NCI-H345 treated with DMSO at 0.1 percent for 48 hours (cell line): ENCODE data around the gene NACC1.
A peak's percentile ranks its signal among the peaks of the same experiment; 100 is the strongest.

Experiments
- DNase-seq: peaks from one replicate; lab custom pipeline; 2025; ENCODE audit not compliant: unreplicated experiment; lab: John Stamatoyannopoulos, UW

NACC1 gene

DNA sequence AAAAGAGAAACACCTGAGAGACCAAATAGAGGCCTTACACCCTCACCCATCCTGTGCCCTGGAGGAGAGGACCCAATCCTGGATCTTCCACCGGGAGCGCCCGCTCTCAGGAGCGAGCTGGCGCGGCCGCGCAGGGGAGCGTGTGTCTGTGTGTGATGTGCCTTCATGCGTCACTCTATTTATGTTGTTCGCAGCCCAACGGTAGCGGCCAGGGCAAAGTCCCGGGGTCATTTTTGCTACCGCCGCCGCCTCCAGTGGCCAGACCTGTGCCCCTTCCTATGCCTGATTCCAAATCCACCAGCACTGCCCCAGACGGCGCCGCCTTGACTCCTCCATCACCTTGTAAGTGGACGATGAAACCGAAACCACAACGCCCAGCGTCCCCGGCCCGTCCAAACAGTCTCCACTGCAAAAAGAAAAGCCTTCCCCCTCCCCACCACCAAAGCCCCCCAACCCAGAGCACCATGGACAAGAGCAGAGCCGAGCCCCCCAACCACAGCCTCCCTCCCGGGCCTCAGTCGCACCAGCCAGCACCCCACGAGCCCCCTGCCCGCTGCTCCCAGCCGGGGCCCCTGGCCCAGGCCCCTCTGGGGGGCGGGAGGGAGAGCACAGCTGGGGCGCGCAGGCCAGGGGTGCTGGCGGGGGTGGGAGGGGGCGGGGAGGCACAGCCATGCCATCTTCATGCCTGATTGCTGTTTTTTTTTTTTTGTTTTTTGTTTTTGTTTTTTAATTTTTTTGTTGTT, 30.1 kb upstream of the NACC1 start:
- DNase-seq = no peak

DNA sequence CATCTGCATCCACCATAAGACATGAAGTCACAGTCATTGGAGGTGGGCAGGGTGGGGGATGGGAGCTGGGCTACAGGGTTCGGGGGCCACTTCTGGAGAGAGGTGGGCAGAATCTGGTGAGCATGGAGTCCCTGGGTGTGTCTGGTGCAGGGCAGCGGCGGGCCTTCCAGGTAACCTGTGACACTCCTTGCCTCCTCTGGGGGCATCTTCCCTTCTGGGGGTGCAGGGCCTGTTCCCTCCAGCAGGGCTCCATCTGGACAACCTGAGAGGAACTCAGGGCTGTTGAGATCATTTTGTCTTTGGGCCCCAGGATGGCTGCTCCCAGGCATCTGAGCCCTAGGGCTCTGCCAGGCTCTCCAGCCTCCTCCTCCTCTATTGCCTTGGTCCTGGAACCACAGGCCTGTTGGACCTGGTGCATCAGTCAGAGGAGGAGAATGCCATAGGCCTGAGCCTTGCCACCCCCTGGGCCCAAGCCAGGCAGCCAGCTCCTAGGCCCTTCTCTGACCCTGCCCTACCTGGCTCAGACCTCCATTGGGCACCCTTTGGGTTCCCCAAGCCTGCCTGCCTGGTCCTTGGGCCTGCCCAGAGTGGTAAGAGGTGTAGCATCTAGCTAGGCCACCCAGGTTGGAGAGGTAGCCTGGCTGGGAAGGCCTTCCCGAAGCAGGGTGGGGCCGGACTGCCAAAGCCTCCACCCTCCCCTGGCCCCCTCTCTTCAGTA, 28.8 kb upstream of the NACC1 start:
- DNase-seq = no peak

DNA sequence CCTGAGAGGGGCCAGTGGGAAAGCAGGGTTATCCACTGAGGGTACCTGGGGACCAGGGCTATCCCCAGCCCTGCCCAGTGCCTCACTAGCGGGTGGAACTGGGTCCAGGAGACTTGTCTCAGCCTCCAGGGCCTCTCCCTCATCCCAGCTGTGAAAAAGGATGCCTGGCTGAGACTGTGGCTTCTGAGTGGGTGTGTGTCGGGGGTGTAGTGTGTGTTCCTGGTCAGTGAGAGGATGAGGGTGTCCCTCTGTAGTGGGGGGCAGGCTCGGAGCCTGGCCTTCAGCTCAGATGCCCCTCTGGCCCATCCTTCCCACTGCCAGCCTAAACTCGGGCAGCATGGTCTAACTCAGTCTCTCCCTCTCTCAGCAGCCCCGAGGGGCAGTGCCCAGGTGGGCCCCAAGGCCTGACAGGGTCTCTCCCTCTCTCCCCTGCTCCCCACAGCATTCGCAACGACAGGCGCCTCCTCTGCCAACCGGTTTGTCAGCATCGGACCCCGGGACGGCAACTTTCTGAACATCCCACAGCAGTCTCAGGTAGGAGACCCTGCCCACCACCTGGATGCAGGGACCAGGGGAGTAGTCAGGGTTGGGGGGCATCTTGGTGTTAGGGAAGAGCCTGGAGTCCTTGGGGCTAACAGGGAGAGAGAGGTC, 28.1 kb upstream of the NACC1 start:
- no peak for DNase-seq

DNA sequence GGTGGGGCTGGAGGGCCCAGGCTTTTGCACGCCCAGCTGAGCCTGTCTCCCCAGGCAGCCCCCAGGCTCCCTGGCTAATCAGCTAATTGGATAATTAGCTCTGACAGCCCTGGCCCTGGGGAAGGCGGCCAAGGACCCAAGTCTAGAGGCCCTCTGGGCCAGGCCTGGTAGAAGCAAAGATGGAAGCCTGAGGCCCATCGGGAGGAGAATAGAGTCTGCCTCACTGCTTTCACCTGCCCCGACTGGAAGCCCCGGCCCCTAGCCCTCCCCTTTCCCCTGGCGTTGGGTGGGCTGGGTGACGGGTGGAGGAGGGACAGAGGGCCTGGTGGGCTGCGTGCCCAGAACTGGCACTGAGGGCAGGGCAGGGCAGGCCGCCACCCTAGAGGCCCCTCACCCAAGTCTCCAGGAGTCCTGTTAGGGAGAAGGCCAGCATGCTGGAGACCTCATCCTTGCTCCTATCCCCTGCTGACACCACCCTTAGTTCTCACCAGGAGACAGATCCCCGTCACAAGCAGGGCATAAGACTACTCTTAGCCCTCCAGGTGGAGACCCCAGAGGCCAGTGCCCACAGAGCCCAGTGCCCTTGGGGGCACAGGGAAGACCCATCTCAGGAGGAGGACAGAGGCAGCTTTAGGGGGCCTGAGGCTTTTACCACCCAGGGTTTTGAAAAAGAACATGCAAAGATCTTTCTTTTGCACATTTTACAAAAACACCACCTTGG, 27.4 kb upstream of the NACC1 start:
- DNase-seq = no peak

DNA sequence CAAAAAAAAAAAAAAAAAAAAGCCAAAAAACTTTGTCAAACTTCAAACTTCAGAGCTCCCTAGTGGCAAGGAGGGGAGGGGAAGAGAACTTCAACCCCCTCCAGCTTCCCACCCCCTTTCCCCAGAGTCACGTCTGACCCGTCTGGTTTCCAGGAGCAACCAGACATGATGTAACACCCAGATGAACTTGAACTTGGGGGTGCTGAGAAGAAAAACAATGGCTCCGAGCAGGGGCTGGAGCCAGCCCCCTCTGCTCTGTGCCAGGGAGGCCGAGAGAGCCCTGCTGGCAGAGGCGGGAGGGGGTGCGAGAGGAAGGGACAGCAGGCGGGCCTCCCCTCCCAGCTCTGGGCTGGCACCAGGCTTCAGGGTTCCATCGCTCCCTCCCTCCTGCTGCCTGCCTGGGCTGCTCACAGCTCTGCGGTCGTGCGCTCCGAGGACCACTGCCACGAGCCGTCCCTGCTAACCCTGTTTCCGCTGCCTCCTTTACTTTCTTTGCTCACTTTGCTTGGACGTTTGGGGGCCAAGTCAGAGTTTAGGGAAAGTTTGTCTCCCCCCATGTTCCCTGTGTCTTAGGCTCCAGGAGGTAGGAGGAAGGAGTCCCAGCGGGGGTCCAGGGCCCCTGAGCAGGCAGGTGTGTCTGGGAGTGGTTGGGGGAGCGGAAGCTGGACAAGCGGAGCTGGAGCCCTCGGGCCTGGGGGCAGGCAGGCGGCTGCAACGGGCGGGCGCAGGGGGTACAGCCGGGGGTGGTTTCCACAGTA, 26.5 kb upstream of the NACC1 start:
- no peak for DNase-seq

DNA sequence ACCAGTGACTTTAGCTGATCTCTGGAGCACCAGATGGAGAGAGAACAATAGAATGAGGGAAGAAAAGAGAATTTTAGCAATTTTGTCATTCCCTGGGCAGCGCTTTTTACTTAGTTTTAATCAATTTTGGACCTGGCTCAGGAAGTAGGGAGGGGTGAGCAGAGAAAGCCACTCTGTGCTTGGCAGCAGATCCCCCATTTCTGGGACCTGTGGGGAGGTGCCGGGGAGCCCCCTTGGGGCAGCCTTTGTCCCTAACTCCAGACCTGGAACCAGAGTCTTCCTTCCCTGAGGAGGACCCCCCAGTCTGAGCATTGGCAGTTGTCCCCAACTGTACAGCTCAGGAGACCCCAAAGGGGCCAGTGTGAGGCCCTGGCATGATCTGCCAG, 25.9 kb upstream of the NACC1 start:
- DNase-seq = no peak

DNA sequence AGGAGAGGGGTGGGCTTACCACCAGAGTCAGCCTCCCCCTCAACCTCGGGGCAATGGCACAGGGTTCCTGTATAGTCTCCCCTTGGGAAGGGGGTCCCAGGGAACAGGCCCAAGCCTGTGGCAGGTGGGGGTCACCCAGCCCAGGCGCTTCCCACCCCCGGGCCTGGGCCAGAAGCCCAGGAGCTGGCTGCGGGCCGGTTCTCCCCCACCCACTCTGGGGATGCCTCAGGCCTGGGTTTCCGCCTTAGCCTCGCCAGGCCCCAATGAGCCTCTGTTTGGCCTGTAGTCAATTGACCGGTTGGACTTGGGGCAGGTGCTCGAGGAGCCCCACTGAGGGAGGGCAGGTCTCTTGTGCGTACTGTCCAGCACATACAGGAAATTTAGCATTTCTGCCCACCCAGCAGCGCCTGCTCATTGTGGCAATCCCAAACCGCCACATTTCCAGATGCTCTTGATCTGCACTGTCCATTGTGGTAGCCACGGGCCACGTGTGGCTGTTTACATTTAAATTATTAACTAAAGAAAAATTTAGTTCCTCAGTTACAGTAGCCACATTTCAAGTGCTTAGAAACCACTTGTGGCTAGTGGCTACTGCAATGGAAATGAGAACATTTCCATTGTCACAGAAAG, 25.3 kb upstream of the NACC1 start:
- no peak for DNase-seq

DNA sequence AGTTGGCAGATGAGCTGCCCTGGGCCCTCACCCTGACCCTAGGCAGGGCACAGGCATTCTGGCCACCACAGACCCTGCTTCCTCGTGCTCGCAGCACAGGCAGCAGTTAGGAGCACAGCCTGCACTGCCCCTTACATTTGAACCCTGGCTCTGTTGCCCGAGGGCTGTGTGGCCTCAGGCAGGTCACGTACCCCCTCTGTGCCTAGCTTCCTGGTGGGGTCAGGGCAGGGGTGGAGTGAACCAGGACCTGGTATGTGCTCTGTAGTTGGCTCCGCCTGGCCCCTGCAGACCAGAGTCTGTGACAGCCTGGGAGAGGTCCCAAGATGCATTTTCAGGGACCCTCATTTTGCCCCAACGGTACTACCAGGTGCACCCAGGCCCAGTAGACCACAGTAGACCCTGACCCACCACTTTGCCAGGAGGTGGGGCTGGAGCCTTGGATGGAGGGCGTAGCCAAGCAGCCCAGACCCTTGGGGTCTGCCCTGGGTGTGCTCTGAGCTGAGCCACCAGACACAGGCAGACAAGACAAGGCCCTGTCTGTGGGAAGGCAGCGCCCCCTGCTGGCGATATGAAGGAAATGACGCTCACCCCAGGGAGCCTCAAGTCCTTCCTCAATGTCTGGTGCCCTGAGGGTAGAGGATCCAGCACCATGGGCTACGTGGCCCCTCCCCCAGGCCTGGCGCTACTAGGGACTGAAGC, 24.5 kb upstream of the NACC1 start:
- DNase-seq = peak; percentile 18

DNA sequence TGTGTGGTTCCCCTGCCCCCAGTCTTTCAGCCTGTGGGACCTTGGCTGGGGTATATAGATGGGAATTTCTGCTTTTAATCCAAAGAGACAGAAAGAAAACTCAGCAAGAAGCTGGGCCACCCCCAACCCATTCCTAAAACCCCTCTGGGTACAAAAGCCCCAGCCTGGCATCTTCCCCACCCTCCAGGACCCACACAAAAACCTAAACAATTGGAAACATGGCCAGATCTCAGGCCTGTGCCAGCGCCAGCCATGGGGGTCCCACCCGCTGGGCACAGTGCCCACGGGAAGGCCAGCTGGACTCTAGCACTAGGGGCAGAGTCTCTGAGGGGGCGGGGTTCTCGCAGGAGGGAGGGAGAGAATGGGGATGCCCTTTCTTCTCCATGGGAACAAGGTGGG, 24.0 kb upstream of the NACC1 start:
- DNase-seq = no peak

DNA sequence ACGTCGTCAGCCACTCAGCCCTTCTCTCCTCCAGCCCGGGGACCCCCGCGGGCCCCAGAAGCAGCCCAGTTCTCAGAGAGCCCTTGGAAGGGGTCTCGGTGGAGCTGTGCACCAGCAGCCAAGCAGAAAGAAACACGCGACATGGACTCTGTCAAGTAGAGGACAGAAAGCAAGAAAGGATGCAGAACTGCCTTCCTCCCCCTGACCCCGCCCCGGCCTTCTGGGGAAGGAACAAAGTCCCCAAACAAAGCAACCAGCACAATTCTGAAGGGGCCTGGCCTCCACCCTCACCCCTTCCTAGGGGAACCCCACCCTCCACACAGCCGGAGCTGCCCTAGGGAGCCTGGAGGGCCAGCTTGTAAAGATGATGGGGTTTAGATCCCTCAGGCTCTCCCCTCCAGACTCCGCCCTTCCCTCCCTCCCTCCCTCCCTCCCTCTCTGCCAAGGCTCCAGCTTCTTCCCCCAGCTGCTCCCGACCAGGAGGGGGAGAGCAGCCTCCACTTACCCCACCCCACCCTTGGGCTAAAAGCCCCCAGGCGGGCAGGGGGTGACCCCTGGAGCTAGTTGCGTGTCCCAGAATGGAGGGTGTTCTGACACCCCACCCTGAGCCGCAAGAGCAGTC, 23.2 kb upstream of the NACC1 start:
- no peak for DNase-seq

DNA sequence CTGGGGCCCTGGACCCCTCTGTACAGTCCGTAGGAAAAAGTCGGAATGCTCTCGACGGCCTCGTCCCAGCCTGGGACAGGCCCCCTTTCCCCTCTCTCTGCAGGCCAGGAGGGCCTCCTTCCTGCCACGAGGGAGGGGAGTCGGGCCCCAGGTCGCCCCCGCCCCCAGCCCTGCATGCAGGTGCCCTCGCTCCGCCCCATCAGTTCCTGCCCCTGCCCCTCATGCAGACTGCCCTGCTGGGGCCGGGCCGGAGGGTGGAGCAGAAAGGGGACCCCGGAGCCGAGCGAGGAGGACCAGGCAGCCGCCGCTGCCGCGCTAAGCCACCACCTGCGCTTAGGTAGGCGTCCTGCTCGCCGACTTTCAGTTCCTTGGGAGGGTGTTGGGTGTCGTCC, 22.7 kb upstream of the NACC1 start:
- DNase-seq = no peak

DNA sequence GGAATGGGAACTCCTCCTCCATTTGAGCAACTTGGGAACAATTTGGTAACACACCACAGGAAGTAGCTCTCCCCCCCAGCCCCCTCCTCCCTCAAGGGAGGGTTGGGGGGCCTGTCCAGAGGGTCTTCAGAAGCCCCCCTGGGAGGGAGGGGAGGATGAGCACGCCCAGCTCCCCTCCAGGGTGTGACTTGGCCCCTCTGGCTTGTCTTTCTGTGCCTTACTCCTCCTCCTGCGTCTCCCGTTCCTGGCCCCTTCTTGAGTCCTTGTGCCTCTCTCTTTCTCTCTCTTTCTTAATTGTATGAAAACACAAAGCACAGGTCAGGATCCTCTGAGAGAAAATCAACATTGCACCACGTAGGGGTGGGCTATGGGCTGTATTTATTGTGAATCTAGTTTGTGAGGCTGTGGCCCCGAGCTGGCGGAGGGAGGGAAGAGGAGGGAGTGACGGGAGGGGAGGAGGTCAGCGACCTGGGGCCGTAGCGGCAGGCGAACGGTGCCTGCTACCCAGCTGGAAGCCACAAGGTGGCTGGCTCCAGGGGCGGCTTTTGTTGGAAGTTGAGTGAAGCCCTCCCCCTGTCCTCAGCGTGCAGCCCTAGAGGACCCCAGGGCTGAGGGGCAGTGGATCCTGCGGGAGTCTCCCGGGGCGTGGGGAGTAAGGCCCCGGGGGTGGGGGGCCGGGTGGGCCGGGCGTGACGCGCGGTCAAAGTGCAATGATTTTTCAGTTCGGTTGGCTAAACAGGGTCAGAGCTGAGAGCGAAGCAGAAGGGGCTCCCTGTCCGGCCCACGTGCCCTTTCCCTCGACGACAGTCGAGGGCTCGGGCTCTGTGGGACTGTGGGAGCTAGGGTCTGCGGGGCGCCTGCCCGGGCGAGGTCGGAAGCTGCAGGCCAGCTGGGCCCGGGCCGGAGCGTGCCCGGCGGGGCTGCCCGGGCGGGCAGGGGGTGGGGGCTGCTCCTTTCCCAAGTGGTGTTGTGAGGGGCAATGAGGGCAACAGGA, 21.8 kb upstream of the NACC1 start:
- DNase-seq = no peak

DNA sequence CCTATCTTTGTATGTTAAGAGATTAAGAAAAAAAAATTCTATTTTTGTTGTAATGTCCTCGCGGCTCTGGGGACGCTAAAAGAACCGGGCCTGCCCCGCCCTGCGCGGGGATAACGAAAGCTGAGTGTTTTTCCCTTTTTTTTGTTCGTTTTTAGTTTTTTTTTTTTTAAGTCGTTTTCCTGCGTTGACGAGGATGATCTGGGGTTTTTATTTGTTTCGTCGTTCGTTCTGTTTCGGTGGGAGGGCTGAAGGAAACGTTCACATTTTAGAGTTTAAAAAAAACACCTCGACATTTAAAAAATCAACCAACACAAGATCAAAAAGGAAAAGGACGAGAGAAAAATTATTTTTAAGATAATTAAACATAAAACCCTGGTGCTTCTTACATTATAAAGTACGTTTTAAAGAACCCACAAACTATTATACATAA, 21.0 kb upstream of the NACC1 start:
- no peak for DNase-seq

DNA sequence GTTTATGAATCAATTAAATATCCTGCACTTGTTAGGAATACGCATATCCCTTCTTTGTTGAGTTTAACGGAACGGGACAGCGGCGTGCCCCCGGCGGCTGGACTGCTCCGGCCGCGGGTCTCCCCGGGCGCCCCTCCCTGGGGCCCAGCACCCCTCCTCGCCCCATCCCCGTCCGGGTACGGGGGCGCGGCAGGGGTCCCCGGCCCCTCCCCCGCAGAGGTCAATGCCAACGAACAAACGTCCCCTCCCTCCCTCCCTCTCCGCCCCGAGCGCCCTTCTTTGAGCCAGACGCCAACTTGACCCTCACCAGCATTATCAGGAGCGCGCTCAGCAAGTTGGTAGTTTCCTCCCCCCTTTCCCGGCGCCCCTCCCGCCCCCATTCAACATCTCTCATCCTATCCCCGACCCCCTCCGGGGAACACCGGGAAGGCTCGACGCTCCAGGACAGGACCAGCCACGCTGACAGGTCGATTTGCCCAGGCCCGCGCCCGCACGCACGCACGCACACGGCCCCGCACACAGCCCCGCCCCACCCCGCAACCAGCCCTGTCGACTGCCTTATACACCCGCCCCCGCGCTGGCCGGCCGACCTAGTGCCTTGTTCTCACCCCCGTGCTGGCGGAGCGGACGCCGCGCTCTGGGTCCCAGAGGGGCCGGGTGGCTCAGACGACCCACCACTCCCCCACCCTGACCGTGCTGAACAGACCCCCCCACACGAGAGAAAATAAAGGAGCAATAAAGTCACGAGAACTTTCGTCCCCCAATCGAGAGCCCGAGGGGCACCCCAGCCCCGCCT, 20.4 kb upstream of the NACC1 start:
- DNase-seq = no peak

DNA sequence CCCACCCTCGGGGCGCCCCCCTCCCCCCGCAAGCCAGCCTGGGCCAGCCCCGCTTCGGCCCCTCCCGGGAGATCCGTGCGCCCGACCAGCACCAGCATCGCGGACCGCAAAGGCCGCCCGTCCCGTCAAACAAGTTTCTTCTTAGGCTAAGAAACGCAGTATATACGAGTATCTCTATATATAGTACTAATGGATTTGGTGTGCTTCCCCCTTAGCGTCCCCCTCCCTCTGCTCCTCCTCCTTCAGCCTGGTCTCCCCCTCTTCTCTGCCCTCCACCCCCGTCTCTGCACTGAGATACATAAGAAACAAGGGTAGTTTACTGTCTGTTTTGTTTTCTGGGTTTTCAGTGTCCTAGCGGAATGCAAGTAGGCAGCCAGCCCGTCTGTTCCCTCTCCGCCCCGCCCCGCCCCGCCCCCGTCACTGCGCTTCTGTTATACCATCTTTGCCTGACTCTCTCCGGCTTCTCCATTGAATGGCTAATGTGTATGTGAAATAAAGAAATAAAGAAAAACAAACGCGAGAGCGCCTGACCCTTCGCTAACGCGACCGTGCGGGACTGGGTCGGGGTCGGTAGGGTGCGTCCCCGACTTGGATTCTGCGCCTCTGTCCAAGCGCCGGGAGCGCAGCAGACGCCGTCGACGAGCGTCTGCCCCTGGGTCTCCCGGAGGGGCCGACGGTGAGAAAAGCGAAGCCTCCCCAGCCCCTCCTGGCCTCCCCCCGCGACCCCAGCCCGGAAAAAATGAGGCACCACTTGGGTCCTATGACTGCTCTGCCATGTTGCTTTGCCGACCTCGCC, 19.6 kb upstream of the NACC1 start:
- DNase-seq = no peak
